SK-N-SH (cell line): ENCODE results near the gene BLOC1S1. TPM values are rescaled to one million over a fixed set of nuclear protein-coding genes. Genes with fewer than 3 reads are reported as not detected.
A peak's percentile ranks its signal among the peaks of the same experiment; 100 is the strongest.

Experiments used
- CTCF ChIA-PET: fragments of 300-600, 350-600 bp; formaldehyde crosslinking; extraction: SDS; loops from one replicate; lab custom pipeline; 2021; lab: Yijun Ruan, JAX
- POLR2A ChIA-PET: fragments of 350-600 bp; sonication (Branson Sonifier 250); formaldehyde crosslinking; extraction: SDS; loops from one replicate; lab custom pipeline; 2020; ENCODE audit warnings: antibody characterized with exemption, inconsistent platforms; lab: Yijun Ruan, JAX
- DNase-seq: peaks from one replicate; pipeline ENCODE4 v3.0.0; 2012
- H2AFZ ChIP-seq: fragments of 200-600 bp; sonication (generic); 2 replicates; pipeline ENCODE4 v1.8.1; 2016; ENCODE audit warnings: antibody characterized with exemption, mild to moderate bottlenecking, low read depth
- H3F3A ChIP-seq: fragments of 200-600 bp; sonication (generic); replicated peaks from 2 replicates; pipeline ENCODE3; 2016; ENCODE audit warnings: antibody characterized with exemption, mild to moderate bottlenecking; ENCODE audit not compliant: insufficient read depth
- H3K27ac ChIP-seq, 2 experiments: fragments of 200-500 bp in 1 of 2; fragments of 200-600 bp in 1 of 2; sonication (Bioruptor generic) in 1 of 2; sonication (generic), shearing (Covaris generic) in 1 of 2; 2 replicates each; pipeline versions ENCODE4 v1.5.1 to v1.6.1; 2014 to 2016; ENCODE audit warnings: low read depth in 2 of 2, inconsistent platforms in 1 of 2, low read length in 1 of 2, mild to moderate bottlenecking in 1 of 2, mixed read lengths in 1 of 2
- H3K27me3 ChIP-seq: fragments of 200-600 bp; sonication (generic), shearing (Covaris generic); 2 replicates; pipeline ENCODE4 v1.6.1; 2016; ENCODE audit warnings: mixed run types; ENCODE audit not compliant: insufficient read depth
- H3K36me3 ChIP-seq, 2 experiments: fragments of 200-500 bp in 1 of 2; fragments of 200-600 bp in 1 of 2; sonication (Bioruptor generic) in 1 of 2; sonication (generic) in 1 of 2; replicated peaks in 1 of 2; 2 replicates each; pipeline versions ENCODE3 to v1.5.1; 2014 to 2016; ENCODE audit warnings: low read length in 1 of 2, mild to moderate bottlenecking in 1 of 2; ENCODE audit not compliant: insufficient read depth in 2 of 2, control insufficient read depth in 1 of 2
- H3K4me1 ChIP-seq, 2 experiments: fragments of 200-500 bp in 1 of 2; fragments of 200-600 bp in 1 of 2; sonication (Bioruptor generic) in 1 of 2; sonication (generic), shearing (Covaris generic) in 1 of 2; 2 replicates each; pipeline versions ENCODE4 v1.5.1 to v1.6.1; 2014 to 2016; ENCODE audit warnings: low read depth in 1 of 2, low read length in 1 of 2, mixed run types in 1 of 2; ENCODE audit not compliant: insufficient read depth in 2 of 2, control insufficient read depth in 1 of 2
- H3K4me2 ChIP-seq: fragments of 200-600 bp; sonication (generic), shearing (Covaris generic); 2 replicates; pipeline ENCODE4 v1.6.1; 2017; ENCODE audit warnings: mixed run types
- H3K4me3 ChIP-seq, 2 experiments: fragments of 200-500 bp in 1 of 2; fragments of 200-600 bp in 1 of 2; sonication (Bioruptor generic) in 1 of 2; sonication (generic), shearing (Covaris generic) in 1 of 2; 2 replicates each; pipeline versions ENCODE4 v1.5.1 to v1.8.1; 2014 to 2016; ENCODE audit warnings: low read depth in 2 of 2, inconsistent platforms in 1 of 2, low read length in 1 of 2, mild to moderate bottlenecking in 1 of 2, mixed read lengths in 1 of 2, moderate library complexity in 1 of 2
- H3K79me2 ChIP-seq: fragments of 200-600 bp; sonication (generic); 2 replicates; pipeline ENCODE4 v1.8.1; 2017; ENCODE audit warnings: mild to moderate bottlenecking; ENCODE audit not compliant: insufficient read depth
- H3K9ac ChIP-seq: fragments of 200-600 bp; sonication (generic); 2 replicates; pipeline ENCODE4 v1.6.1; 2017; ENCODE audit warnings: mixed run types
- H3K9me2 ChIP-seq: fragments of 200-600 bp; sonication (generic); 2 replicates; pipeline ENCODE4 v1.6.1; 2017; ENCODE audit warnings: mixed run types
- H3K9me3 ChIP-seq: fragments of 200-600 bp; sonication (generic); 2 replicates; pipeline ENCODE4 v1.6.1; 2017; ENCODE audit warnings: mixed run types, mild to moderate bottlenecking, moderate library complexity
- H4K20me1 ChIP-seq: fragments of 200-600 bp; sonication (generic); 2 replicates; pipeline ENCODE4 v1.6.1; 2017; ENCODE audit warnings: mild to moderate bottlenecking, mixed run types; ENCODE audit not compliant: insufficient read depth
- EZH2phosphoT487 ChIP-seq: fragments of 200-600 bp; sonication (generic); IDR thresholded peaks from 2 replicates; pipeline ENCODE4 v1.6.1; 2017; ENCODE audit warnings: low read depth, mixed run types, mild to moderate bottlenecking, antibody characterized with exemption, moderate library complexity, borderline replicate concordance
- NFIC ChIP-seq: IDR thresholded peaks from 2 replicates; pipeline ENCODE4 v1.4.0; 2012; ENCODE audit warnings: borderline replicate concordance
- RAD21 ChIP-seq: IDR thresholded peaks from 2 replicates; pipeline ENCODE4 v1.6.1; 2012; ENCODE audit warnings: mild to moderate bottlenecking, low read length
- RFX5 ChIP-seq: IDR thresholded peaks from 2 replicates; pipeline ENCODE4 v1.6.1; 2012; ENCODE audit warnings: mild to moderate bottlenecking, improper control_type of control experiment, low read length
- SMC3 ChIP-seq: IDR thresholded peaks from 2 replicates; pipeline ENCODE4 v1.6.1; 2012; ENCODE audit warnings: low read depth, low read length, improper control_type of control experiment
- TAF1 ChIP-seq: IDR thresholded peaks from 2 replicates; pipeline ENCODE4 v1.6.1; 2012; ENCODE audit warnings: low read depth, mild to moderate bottlenecking, low read length, moderate library complexity, borderline replicate concordance
- TCF12 ChIP-seq: IDR thresholded peaks from 2 replicates; pipeline ENCODE4 v1.4.0; 2012
- TEAD4 ChIP-seq: IDR thresholded peaks from 2 replicates; pipeline ENCODE4 v1.4.0; 2012; ENCODE audit warnings: mild to moderate bottlenecking, borderline replicate concordance; ENCODE audit not compliant: insufficient read depth
- WGBS: methylation state at CpG from one replicate; pipeline ENCODE4 v1.1.6; 2017; ENCODE audit warnings: low lambda C conversion rate; 5-methylcytosine and 5-hydroxymethylcytosine counted together
- polyA plus RNA-seq, 3 experiments: library from polyadenylated mRNA; depleted of rRNA; stranded (reverse); fragments of >200 nt; gene quantifications; 2 replicates each; pipeline ENCODE4 v1.2.3, GENCODE V29; 2012
- TF ChIP-seq, protein P1 (sequence below): fragments of 150-350 bp; IDR thresholded peaks from 2 replicates; pipeline ENCODE4 v1.6.1; 2017; ENCODE audit warnings: antibody characterized with exemption, low read length, low read depth, borderline replicate concordance
- TF ChIP-seq, protein P2 (sequence below): IDR thresholded peaks from 2 replicates; pipeline ENCODE4 v1.4.0; 2012; ENCODE audit warnings: low read depth, borderline replicate concordance
- TF ChIP-seq, protein P3 (sequence below): fragments of 200-600 bp; sonication (generic); IDR thresholded peaks from 2 replicates; pipeline ENCODE4 v1.6.1; 2017; ENCODE audit warnings: antibody characterized with exemption, mild to moderate bottlenecking, moderate library complexity
- TF ChIP-seq, protein P4 (sequence below): IDR thresholded peaks from 2 replicates; pipeline ENCODE4 v1.6.1; 2012; ENCODE audit warnings: mild to moderate bottlenecking, low read depth, low read length, moderate library complexity

BLOC1S1 gene
- polyA plus RNA-seq, 1 of the 3 experiments (the other 2 are of a cell fraction) = 331 TPM

DNA sequence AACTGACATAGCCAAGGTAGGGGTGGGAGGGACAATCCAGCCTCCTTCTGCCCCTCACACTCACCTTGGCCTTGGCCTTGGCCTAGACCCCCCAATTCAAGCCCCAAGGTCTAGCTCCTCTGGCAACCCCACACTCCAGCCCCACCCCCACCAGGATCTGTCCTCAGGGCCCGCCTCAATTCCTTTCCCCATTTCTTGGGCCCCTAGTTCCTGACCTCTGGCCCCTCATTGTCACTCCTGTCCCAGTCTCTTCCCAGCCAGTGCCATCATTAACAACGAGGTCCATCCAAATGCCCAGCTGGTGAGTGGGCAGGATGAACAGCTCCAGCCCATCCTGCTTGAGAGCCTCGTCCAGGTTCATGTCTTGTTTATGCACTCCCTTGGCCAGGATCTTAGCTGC lies 20.2 kb downstream of the BLOC1S1 start (continued):
- TF ChIP-seq, protein P1, sequence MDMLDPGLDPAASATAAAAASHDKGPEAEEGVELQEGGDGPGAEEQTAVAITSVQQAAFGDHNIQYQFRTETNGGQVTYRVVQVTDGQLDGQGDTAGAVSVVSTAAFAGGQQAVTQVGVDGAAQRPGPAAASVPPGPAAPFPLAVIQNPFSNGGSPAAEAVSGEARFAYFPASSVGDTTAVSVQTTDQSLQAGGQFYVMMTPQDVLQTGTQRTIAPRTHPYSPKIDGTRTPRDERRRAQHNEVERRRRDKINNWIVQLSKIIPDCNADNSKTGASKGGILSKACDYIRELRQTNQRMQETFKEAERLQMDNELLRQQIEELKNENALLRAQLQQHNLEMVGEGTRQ = no peak
- TF ChIP-seq TEAD4 = no peak

DNA sequence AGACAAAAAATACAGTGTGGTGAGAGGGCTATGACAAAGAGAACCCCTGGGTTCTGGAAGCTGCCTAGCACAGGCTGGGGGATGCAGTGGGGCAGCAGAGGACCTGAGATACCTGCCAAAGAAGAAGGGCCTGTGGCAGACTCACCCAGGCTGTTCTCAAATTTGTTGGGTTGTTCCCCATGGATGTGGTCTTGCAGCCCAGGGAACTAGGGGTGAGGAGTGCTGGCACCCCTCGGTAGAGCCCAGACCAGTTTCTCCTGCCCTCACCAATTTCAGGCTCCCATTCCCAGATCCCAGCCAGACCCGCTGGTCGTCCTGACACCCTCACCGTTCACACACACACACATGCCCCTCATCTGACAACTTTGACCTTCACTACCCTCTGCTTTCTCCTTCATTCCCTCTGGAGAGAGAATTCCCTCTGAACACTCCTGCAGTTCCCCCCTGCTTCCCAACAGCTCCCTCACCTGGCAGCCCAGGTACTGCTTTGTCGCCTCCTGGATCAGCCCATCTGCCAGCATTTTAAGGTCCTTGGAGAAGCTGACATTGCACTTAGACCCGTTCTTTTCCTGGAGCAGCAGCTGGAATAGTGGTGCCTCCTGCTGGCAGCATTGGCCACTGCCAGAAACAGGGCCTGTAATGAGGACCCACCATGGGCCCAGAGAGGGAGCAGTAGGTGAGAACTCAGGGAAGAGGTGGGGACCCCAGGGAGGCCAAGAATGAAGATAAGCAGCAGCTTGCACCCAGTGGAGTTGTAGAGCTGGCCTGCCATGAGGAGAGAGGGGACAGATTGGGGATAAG lies 21.1 kb downstream of the BLOC1S1 start:
- Histone ChIP-seq H3K9me2 (no peaks in the 10 kb centered on the region), H3K79me2 (no peaks in the 10 kb centered on the region), H3K4me3 (no peak overlapping the region; a peak in 1 of 4 replicates), H3K4me2 (peak overlapping the region; percentile 99; the same call in 1 of the 2 replicates), H4K20me1 (no peaks in the 10 kb centered on the region), H3K36me3 (no peaks in the 10 kb centered on the region), H3F3A (peaks cover 17% of the 10 kb centered on the region), H3K9ac (no peak overlapping the region), H3K4me1 (peaks cover 9 to 18% of the 10 kb centered on the region in 2 experiments; a peak in 3 of 4 replicates), H3K27me3 (no peaks in the 10 kb centered on the region), H3K9me3 (no peaks in the 10 kb centered on the region), H2AFZ (0 out of 2 replicates have a peak overlapping the region, but pooled peaks have one; percentile 13), H3K27ac (peak overlapping the region; percentile 80 to 83; a peak in 2 of 4 replicates)
- TF ChIP-seq, protein P1 = no peak
- TF ChIP-seq, protein P2, sequence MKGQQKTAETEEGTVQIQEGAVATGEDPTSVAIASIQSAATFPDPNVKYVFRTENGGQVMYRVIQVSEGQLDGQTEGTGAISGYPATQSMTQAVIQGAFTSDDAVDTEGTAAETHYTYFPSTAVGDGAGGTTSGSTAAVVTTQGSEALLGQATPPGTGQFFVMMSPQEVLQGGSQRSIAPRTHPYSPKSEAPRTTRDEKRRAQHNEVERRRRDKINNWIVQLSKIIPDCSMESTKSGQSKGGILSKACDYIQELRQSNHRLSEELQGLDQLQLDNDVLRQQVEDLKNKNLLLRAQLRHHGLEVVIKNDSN = no peak
- no peak for TF ChIP-seq TAF1
- no peak for TF ChIP-seq NFIC
- TF ChIP-seq, protein P3, sequence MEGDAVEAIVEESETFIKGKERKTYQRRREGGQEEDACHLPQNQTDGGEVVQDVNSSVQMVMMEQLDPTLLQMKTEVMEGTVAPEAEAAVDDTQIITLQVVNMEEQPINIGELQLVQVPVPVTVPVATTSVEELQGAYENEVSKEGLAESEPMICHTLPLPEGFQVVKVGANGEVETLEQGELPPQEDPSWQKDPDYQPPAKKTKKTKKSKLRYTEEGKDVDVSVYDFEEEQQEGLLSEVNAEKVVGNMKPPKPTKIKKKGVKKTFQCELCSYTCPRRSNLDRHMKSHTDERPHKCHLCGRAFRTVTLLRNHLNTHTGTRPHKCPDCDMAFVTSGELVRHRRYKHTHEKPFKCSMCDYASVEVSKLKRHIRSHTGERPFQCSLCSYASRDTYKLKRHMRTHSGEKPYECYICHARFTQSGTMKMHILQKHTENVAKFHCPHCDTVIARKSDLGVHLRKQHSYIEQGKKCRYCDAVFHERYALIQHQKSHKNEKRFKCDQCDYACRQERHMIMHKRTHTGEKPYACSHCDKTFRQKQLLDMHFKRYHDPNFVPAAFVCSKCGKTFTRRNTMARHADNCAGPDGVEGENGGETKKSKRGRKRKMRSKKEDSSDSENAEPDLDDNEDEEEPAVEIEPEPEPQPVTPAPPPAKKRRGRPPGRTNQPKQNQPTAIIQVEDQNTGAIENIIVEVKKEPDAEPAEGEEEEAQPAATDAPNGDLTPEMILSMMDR = peak; percentile 85
- TF ChIP-seq RFX5 = no peak
- peak; percentile 84 for TF ChIP-seq RAD21
- TF ChIP-seq SMC3 = peak; percentile 94
- TF ChIP-seq, protein P4, sequence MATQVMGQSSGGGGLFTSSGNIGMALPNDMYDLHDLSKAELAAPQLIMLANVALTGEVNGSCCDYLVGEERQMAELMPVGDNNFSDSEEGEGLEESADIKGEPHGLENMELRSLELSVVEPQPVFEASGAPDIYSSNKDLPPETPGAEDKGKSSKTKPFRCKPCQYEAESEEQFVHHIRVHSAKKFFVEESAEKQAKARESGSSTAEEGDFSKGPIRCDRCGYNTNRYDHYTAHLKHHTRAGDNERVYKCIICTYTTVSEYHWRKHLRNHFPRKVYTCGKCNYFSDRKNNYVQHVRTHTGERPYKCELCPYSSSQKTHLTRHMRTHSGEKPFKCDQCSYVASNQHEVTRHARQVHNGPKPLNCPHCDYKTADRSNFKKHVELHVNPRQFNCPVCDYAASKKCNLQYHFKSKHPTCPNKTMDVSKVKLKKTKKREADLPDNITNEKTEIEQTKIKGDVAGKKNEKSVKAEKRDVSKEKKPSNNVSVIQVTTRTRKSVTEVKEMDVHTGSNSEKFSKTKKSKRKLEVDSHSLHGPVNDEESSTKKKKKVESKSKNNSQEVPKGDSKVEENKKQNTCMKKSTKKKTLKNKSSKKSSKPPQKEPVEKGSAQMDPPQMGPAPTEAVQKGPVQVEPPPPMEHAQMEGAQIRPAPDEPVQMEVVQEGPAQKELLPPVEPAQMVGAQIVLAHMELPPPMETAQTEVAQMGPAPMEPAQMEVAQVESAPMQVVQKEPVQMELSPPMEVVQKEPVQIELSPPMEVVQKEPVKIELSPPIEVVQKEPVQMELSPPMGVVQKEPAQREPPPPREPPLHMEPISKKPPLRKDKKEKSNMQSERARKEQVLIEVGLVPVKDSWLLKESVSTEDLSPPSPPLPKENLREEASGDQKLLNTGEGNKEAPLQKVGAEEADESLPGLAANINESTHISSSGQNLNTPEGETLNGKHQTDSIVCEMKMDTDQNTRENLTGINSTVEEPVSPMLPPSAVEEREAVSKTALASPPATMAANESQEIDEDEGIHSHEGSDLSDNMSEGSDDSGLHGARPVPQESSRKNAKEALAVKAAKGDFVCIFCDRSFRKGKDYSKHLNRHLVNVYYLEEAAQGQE = no peak
- TF ChIP-seq EZH2phosphoT487 = no peak
- no peak for TF ChIP-seq TCF12
- ChIA-PET POLR2A (interaction anchor here (0.7 to 2.0 kb wide), 7 partner anchors 8 to 195 kb away, joined by 3 to 6 read pairs (median 4); partner anchors contain the start of genes CD63 and DNAJC14), CTCF (interaction anchor here (0.6 to 14.4 kb wide), 31 partner anchors 8 to 849 kb away, joined by 3 to 358 read pairs (median 5); partner anchors contain the start of genes BLOC1S1, CD63, DNAJC14 and ORMDL2)
- WGBS = 49% methylated on average over 5 of the region's 6 CpGs
- peak; percentile 65 for DNase-seq
